Measurements from ENCODE around the gene GPRC5B.
A peak's percentile ranks its signal among the peaks of the same experiment; 100 is the strongest.

The GPRC5B gene

GRCh38 chr16:19896951-19897350 is 12.3 kb upstream of the GPRC5B start:
- DNase-seq, result no peak

DNA sequence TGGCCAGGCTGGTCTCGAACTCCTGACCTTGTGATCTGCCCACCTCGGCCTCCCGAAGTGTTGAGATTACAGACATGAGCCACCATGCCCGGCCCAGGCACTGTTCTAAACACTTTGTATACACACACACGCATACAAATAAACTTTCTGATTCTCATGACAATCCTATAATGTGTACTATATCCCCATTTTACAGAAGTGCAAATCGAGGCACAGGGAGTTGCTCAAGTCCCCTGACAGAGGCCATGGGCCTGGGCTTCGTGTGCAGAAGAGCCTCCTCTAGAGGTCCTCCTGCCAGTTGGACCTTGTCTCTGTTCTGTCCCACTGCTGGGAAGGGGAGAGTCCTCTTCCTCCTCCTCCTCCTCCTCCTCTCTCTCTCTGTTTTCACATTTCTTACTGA is 9.9 kb upstream of the GPRC5B start:
- DNase-seq, result no peak

DNA sequence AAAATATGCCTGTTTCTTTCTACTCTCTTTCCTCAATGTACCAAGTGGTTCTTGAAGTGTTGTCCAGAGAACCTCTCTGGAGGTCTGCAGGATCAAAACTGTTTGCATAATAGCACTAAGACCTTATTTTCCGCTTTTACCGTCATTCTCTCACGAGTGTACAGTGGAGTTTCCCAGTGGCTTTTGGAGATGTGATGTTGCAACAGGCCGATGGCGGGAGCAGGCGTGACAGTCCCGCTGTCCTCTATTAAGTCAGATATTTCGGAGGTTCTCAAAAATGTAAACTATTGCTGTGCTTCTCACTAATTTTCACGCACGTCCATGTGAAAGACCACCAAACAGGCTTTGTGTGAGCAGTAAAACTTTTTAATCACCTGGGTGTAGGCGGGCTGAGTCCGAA is 8.3 kb upstream of the GPRC5B start:
- DNase-seq, result no peak

DNA sequence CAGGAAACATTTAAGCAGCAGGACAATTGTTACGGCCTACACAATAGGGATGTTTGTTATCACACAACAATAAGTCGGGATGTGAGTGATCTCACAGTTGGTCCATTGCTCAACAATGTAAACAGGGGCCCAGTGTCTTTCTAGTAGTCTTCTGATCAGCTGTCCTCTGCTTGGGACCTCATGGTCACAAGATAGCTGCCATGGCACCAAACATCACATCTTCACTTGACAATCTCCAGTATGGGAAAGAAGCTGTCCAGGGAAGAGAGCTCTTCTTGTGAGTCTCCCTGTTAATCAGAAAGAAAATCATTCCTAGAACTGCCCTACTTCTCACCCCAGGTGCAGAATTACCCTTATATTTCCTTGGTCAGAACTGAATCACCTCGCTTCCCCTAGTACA is 6.3 kb upstream of the GPRC5B start:
- DNase-seq, result no peak

DNA sequence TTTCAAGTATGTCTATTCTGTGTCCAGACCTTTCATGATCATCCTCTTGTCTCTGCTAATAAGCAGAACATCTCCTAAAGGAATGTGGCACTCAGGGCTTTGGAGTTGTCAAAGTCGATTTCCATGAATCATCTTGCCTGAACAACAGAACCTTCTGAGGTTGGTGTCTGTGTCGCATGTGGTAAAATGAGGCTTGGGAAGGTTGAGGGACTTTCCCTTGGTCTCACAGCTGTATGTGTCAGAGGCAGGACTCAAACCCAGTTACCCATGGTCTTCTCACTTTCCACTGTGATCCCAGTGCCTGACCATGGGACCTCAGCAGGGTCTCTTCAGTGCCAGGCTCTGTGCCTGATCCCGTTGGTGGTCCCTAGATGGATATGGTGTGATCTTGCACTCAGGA is 4.2 kb upstream of the GPRC5B start:
- DNase-seq, result no peak

GRCh38 chr16:19886073-19886941 is 1.7 kb upstream of the GPRC5B start:
- DNase-seq, result peak; percentile 29

- DNase-seq, result no peak
Observed at GRCh38 chr16:19885451-19886072, 914 bp upstream of the GPRC5B start.

- DNase-seq, result no peak
Observed at GRCh38 chr16:19883966-19884485, 622 bp downstream of the GPRC5B start.

DNA sequence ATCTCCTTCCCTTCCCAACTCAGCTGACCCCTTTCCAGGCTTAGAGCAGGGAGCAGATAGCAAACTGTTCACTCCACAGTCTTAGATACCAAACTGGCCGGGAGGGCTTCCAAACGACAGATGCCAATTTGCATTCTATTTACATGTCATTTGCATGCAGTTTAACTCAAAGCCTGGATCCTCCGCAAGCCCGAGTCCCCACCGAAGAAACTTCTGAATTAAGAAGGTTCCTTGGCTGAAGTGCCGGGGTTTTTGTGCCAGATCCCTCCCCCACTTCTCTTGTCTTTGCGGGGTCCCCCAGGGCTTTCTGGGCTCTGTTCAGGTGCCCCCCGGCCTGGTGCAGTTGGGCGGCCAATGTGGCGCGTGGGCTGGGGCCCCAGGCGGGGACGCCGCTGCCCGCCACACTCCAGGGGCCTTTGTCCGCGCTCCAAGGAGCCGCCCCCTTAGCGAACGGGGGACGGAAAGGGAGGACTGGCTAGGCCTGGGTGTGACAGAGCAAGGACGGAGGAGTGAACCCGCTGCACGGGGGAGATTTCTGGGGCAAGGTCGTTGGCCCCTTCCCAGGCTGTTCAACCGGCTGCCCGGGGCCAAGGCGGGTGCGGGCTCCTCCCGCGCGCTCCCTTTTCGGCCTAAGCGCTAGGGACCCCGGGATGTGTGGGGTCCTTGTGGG is 1.2 kb downstream of the GPRC5B start:
- no peak for DNase-seq

DNA sequence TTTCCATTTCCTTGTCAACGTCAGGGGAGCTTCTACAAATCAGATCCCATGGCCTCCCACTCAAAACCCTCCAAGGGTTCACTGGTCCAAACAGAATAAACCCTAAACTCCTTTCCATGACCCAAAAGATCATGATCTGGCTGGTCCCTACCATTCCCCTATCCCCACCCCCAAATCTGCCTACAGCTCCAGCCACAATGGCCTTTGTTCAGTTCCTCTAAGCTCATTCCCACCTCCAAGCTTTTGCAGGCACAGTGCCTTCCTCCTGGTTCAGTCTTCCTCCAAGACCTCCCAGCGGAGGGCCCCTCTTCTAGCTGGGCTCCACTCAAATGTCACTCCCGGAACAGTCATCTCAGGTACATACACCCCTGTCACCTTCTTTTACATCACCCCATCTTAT is 2.0 kb downstream of the GPRC5B start:
- DNase-seq, result no peak

- DNase-seq, result no peak
Observed at GRCh38 chr16:19882186-19882585, 2.5 kb downstream of the GPRC5B start.

DNA sequence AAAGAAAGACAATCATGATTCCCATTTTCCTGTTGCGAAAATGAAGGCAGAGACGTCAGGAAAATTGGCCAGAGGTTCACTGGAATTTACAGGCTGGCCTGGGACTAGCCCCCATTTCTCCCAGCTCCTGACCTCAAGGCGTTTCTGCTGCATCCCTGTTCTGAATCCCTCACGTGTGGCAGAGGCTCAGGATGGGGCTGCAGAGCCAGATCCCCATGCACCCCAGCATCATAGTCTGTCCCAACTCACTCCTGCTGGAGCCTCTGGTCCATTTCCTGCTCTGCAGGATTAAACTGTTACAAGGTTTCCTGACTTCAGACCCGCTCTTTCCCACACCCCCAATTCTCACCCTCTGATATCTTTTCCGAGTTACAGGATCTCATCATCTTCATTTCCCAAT is 2.9 kb downstream of the GPRC5B start:
- DNase-seq, result no peak

- no peak for DNase-seq
Observed at GRCh38 chr16:19881028-19881427, 3.6 kb downstream of the GPRC5B start.

DNA sequence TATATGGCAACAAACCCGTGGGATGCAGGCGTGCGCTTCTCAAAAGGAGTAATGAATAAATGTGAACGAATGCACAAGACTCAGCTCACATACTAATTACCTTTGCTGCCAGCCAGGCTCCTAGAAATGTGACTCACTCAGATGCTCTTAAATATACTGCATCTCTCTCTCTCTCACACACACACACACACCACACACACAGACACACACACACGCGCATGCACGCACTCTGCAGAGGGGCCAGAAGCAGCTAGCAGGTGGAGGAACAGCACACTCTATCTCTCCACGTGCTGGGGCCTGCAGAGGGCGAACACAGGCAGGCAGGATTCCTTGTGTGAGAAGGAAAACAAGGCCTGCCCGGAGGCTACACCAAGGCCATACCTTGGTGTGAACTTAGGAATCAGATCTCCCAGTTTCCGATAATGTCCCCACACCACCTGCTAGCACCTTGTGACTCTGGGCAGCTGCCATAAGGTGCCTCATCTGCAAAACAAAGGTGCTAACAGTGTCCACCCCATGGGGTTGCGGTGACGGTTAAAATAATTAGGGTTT is 5.3 kb downstream of the GPRC5B start:
- no peak for DNase-seq

DNA sequence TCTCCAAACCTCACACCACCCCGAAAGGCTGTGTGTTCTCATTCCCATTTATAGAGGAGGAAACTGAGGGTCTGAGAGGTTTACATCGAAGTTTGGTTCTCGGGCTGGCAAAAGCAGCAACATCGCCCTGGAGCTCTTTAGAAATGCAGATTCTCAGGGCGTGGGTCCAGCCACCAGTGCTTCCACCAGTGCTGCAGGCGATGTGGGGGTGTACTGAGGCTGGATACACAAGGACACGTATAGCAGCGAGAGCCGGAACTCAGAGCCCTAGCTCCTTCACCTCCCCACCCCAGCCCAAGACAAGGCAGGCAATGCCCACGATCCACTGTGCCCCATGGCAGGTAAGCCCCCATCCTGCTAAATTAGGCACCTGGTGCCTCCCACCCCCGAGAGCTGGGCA is 5.9 kb downstream of the GPRC5B start:
- DNase-seq, result no peak

DNA sequence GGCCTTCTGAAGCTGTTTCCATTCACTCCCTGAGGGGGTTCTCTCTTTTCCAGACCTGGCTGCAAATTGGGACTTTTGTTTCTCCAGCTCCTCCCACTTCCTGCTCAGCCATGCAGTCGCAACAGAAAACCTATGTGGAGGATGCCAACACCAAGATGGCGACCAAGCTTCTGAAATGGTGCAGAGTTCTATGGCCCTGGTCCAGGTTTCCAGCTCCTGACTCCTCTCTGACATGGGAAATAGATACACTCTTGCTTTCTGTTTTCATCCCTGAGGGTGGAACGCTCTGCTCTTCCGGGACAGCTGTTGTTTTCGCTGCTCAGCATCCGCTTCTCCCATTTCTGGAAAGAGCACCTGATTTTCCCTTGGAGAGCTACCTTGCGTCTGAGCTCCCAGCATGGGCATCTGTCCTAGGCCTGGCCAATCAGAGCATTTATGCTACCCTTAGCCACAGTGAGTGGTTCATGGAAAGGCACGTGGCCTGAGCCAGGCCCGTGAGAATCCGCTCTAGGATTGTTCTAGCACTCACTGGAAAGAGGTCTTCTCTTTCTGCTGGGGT is 8.1 kb downstream of the GPRC5B start:
- no peak for DNase-seq

DNA sequence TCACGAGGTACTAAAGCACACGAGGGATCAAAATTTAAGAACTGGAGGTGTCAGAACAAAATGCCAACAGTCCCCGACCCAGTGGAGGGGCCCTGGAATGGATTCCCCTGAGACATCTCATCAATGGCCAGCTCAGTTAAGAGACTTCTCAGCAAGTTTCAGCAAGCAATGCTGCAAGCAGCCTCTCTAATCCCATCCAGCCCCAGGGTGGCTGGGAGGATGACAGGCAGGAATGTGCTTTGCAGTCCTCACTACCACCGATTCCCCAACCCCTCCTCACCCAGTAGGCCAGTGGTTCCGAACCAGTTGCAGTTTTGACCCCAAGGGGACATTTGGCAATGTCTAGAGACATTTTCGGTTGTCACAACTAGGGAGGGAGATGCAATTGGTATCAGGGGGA is 8.7 kb downstream of the GPRC5B start:
- DNase-seq, result no peak

- peak; percentile 29 for DNase-seq
Observed at GRCh38 chr16:19874851-19875546, 9.6 kb downstream of the GPRC5B start.

- DNase-seq, result no peak
Observed at GRCh38 chr16:19874026-19874425, 10.6 kb downstream of the GPRC5B start.

DNA sequence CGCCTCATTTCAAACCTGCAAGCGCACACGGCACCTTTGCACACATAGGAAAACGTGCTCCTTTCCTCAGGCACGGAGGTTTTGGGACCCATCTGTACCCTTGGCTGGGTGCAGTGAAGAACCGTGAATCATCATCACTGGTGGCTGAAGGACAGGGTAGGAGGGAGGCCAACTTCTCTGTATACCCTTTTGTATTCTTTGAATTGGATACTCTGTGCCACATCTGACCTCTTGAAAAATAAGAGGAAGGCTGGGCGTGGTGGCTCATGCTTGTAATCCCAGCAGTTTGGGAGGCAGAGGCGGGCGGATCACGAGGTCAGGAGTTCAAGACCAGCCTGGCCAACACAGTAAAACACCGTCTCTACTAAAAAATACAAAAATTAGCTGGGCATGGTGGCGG is 11.7 kb downstream of the GPRC5B start:
- no peak for DNase-seq

GRCh38 chr16:19872179-19872863 is 12.3 kb downstream of the GPRC5B start:
- DNase-seq, result no peak

DNA sequence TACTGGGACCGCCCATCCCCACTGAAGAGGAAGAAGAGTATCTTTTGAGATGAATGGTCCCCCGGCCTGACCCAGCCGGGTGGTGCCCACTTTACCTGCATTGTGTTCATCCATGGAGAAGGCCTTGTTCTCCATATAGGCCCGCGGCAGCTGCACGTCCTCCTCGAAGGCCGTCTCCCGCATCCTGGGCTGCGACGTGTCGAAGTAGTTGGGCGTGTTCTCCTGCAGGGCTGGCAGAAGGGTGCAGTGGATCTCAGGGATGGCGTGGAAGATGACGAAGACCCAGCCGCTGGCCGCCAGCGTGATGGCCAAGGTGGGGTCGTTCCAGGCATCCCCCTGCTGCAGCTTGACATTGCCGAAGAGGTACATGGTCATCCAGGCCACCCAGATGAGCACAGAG is 12.9 kb downstream of the GPRC5B start:
- no peak for DNase-seq

All from NCI-H524 treated with DMSO at 0.1 percent for 48 hours (cell line).